MCF 10A (cell line): Measurements from ENCODE around the gene TAF15. TPM values are rescaled to one million over a fixed set of nuclear protein-coding genes. Genes with fewer than 3 reads are reported as not detected.
A peak's percentile ranks its signal among the peaks of the same experiment; 100 is the strongest.

Experiments used
- BruUV-seq: library from RNA; stranded (reverse); fragments of 400-500 nt; replicated peaks from 2 replicates; lab custom pipeline; 2021; lab: Mats Ljungman, UMichigan
- CTCF ChIA-PET: fragments of 300-600 bp; sonication (Branson Sonifier 250); formaldehyde crosslinking; extraction: SDS; loops from one replicate; lab custom pipeline; 2021; ENCODE audit warnings: antibody characterized with exemption, inconsistent platforms; lab: Yijun Ruan, JAX
- POLR2A ChIA-PET: fragments of 300-600, 350-650 bp; sonication (Branson Sonifier 250); formaldehyde crosslinking; extraction: SDS; loops from one replicate; lab custom pipeline; 2020; ENCODE audit warnings: antibody characterized with exemption, inconsistent platforms; lab: Yijun Ruan, JAX
- DNase-seq: peaks from one replicate; pipeline ENCODE4 v3.0.0-alpha.2; 2018; ENCODE audit not compliant: unreplicated experiment
- H3K27ac Mint-ChIP-seq: one replicate; pipeline ENCODE4 v1.8.0; 2022; ENCODE audit warnings: mild to moderate bottlenecking, low read depth, mixed read lengths; ENCODE audit not compliant: unreplicated experiment
- H3K27me3 Mint-ChIP-seq: one replicate; pipeline ENCODE4 v1.8.0; 2022; ENCODE audit warnings: mixed read lengths; ENCODE audit not compliant: insufficient read depth, unreplicated experiment
- H3K36me3 Mint-ChIP-seq: one replicate; pipeline ENCODE4 v1.8.0; 2022; ENCODE audit warnings: mild to moderate bottlenecking, moderate library complexity, mixed read lengths; ENCODE audit not compliant: insufficient read depth, unreplicated experiment
- H3K4me1 Mint-ChIP-seq: one replicate; pipeline ENCODE4 v1.8.0; 2022; ENCODE audit warnings: mixed read lengths; ENCODE audit not compliant: insufficient read depth, unreplicated experiment
- H3K4me3 Mint-ChIP-seq: one replicate; pipeline ENCODE4 v1.8.0; 2022; ENCODE audit warnings: mild to moderate bottlenecking, moderate library complexity, mixed read lengths; ENCODE audit not compliant: unreplicated experiment
- H3K9me3 Mint-ChIP-seq: one replicate; pipeline ENCODE4 v1.8.0; 2022; ENCODE audit warnings: mixed read lengths; ENCODE audit not compliant: unreplicated experiment
- intact Hi-C: fragments of 100-400 bp; cut with micrococcal nuclease; formaldehyde crosslinking; loops from 2 replicates; pipeline ENCODE4 v1.14.1; 2022
- total RNA-seq: library from RNA; stranded (reverse); gene quantifications from 2 replicates; pipeline ENCODE4 v1.2.3, GENCODE V29; 2022
- TF ChIP-seq, protein P1 (sequence below): fragments of 200-600 bp; IDR thresholded peaks from one replicate; pipeline ENCODE4 v1.8.0; 2022; ENCODE audit warnings: antibody characterized with exemption, mild to moderate bottlenecking; ENCODE audit not compliant: unreplicated experiment

The TAF15 gene
- total RNA-seq, 1 experiment from 2014 or later, result 337 TPM

DNA sequence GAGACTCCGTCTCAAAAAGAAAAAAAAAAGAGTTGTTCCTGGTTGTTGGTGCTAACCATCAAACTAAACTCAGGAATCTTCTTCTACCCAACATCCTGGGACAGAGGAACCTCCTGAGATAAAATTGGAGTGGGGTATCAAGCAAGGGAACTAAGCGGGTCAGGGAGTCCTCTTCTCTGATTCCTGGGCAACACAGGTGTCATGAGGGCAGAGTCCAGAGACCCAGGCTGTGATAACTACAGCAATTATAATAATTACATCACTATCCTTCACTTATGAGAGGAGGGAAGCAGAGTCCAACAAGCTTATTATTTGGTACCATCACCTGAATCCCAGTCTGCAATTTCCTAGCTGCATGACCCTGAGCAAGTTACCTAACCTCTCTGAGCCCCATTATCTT is 40.5 kb upstream of the TAF15 start:
- BruUV-seq, result no TSS peak
- Mint-ChIP-seq H3K9me3 (no peaks in the 10 kb centered on the region), H3K36me3 (peaks cover 20% of the 10 kb centered on the region), H3K4me3 (no peak overlapping the region), H3K4me1 (peaks cover 13% of the 10 kb centered on the region), H3K27me3 (no peaks in the 10 kb centered on the region), H3K27ac (no peak overlapping the region)
- no peak for DNase-seq
- intact Hi-C loops, result no loop called here
- ChIA-PET CTCF (interaction anchor here (1.0 to 30.0 kb wide), 4 partner anchors 17 to 70 kb away, joined by 3 to 684 read pairs (median 78); partner anchors contain the start of genes MMP28 and TAF15), POLR2A (interaction anchor here (26.1 to 27.6 kb wide), 2 partner anchors 21 to 40 kb away, joined by 489 to 736 read pairs; partner anchors contain the start of genes MMP28 and TAF15)
- TF ChIP-seq, protein P1, sequence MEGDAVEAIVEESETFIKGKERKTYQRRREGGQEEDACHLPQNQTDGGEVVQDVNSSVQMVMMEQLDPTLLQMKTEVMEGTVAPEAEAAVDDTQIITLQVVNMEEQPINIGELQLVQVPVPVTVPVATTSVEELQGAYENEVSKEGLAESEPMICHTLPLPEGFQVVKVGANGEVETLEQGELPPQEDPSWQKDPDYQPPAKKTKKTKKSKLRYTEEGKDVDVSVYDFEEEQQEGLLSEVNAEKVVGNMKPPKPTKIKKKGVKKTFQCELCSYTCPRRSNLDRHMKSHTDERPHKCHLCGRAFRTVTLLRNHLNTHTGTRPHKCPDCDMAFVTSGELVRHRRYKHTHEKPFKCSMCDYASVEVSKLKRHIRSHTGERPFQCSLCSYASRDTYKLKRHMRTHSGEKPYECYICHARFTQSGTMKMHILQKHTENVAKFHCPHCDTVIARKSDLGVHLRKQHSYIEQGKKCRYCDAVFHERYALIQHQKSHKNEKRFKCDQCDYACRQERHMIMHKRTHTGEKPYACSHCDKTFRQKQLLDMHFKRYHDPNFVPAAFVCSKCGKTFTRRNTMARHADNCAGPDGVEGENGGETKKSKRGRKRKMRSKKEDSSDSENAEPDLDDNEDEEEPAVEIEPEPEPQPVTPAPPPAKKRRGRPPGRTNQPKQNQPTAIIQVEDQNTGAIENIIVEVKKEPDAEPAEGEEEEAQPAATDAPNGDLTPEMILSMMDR, result no peak

DNA sequence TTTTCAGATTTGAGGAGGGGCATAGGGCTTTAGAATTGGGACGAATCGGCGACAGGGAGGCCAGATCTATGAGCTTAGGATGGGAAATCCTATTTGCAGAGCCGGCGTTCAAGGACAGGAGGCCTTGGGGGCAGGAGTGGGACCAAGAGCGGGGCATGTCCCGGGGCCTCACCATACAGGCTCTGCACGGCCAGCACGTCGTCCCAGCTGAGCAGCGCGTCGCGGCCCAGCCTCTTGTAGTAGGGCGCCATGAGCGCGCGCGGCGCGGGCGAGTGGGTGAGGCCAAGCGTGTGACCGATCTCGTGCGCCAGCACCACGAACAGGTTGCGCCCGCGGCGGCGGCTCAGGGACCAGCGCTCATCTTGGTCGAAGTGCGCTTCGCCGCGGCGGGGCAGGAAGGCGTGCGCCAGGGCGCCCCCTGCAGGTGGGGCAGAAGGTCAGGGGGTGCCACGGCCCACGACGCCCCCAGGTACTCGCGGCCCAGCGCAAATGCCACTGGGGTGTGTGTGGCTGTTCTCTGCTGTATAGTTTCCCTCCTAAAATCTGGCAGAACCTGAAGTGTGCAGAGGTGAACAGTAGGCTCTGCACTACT is 39.3 kb upstream of the TAF15 start:
- H3K9me3 Mint-ChIP-seq, result no peaks in the 10 kb centered on the region
- H3K4me3 Mint-ChIP-seq, result no peak overlapping the region
- ChIA-PET POLR2A (interaction anchor here (0.5 to 27.6 kb wide), 3 partner anchors 20 to 705 kb away, joined by 3 to 736 read pairs (median 489); partner anchors contain the start of genes MMP28 and TAF15), CTCF (interaction anchor here (0.6 to 30.0 kb wide), 9 partner anchors 10 to 508 kb away, joined by 3 to 684 read pairs (median 4); partner anchors contain the start of genes MMP28 and TAF15)
- H3K4me1 Mint-ChIP-seq, result peaks cover 16% of the 10 kb centered on the region
- DNase-seq, result no peak
- TF ChIP-seq, protein P1, result peak; percentile 50
- H3K27ac Mint-ChIP-seq, result no peak overlapping the region
- H3K36me3 Mint-ChIP-seq, result peaks cover 20% of the 10 kb centered on the region
- BruUV-seq, result no TSS peak
- intact Hi-C loops, result no loop called here
- H3K27me3 Mint-ChIP-seq, result no peaks in the 10 kb centered on the region

DNA sequence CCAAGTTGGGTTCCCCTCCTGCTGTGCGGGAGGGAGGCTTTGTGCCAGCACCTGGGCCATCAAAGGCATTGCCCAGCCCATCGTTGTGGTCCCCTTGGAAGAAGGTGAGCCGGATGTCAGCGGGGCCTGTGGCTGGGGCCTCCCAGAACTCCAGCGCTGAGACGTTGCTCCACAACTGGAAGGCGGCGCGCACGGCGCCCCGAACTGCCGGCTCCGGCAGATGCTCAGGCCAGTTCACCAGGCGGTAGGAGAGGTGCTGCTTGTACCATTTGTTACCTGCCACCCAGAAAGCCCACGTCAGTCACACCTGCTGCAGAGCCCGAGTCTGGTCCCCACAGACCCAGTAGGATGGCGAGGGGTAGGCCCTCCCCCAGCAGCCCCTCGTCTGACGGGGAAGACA is 36.2 kb upstream of the TAF15 start:
- no peaks in the 10 kb centered on the region for H3K27me3 Mint-ChIP-seq
- H3K4me3 Mint-ChIP-seq, result no peak overlapping the region
- CTCF ChIA-PET, result interaction anchor here (2.0 to 30.0 kb wide), 2 partner anchors 10 to 36 kb away, joined by 9 to 684 read pairs; partner anchors contain the start of gene TAF15
- H3K27ac Mint-ChIP-seq, result no peak overlapping the region
- no peak for DNase-seq
- H3K9me3 Mint-ChIP-seq, result no peaks in the 10 kb centered on the region
- peaks cover 30% of the 10 kb centered on the region for H3K4me1 Mint-ChIP-seq
- intact Hi-C loops, result no loop called here
- no TSS peak for BruUV-seq
- POLR2A ChIA-PET, result interaction anchor here (26.1 to 27.6 kb wide), 2 partner anchors 17 to 36 kb away, joined by 489 to 736 read pairs; partner anchors contain the start of genes MMP28 and TAF15
- peaks cover 28% of the 10 kb centered on the region for H3K36me3 Mint-ChIP-seq
- TF ChIP-seq, protein P1, result no peak

DNA sequence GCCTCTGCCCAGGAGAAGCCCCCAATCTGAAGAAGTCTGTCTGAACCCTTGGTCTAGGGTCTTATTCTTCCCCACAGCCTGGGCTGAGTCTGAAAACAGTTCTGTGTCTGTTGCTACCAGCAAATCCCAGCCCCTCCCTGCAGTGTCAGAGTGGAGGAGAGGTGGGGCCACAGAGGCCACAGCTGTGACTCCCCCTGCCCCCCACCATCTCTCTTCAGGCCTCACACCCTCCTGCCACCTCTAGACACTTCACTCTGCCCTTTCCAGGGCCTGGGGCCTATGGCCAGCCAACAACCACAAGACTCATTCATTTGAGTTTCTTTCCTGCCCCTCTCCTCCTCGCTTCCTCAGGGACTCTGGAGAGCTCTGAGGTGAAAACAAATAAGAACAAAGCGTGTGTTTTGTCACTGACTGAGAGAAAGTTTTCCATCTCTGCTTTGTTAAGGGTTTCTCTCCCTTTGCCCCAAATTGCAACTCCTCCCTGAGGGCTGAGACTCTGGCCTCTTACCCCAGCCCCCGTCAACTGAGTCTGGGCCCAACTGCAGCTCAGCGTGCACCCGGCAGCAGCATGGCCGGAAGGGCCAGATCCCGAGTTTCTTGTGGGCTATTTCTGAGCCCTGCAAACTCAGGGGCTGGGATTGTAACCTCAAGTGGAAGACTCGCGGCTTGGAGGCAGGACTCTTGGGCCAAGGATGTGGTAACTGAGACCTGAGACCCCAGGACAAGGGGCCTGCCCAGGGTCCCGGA is 35.4 kb upstream of the TAF15 start:
- ChIA-PET POLR2A (interaction anchor here (26.1 to 27.6 kb wide), 2 partner anchors 16 to 35 kb away, joined by 489 to 736 read pairs; partner anchors contain the start of genes MMP28 and TAF15), CTCF (interaction anchor here (0.6 to 30.0 kb wide), 7 partner anchors 7 to 630 kb away, joined by 3 to 684 read pairs (median 4); partner anchors contain the start of gene TAF15)
- no peak for DNase-seq
- H3K27me3 Mint-ChIP-seq, result no peaks in the 10 kb centered on the region
- peak overlapping the region; percentile 80 for H3K27ac Mint-ChIP-seq
- TF ChIP-seq, protein P1, result no peak
- no TSS peak for BruUV-seq
- H3K9me3 Mint-ChIP-seq, result no peaks in the 10 kb centered on the region
- H3K36me3 Mint-ChIP-seq, result peaks cover 28% of the 10 kb centered on the region
- peaks cover 33% of the 10 kb centered on the region for H3K4me1 Mint-ChIP-seq
- H3K4me3 Mint-ChIP-seq, result no peak overlapping the region
- intact Hi-C loops, result no loop called here
